K562 (cell line): Measurements from ENCODE around the gene NUB1. TPM values are rescaled to one million over a fixed set of nuclear protein-coding genes. Genes with fewer than 3 reads are reported as not detected.

Experiments used
- DDX20 ChIP-seq: fragments of 450-650 bp; IDR thresholded peaks from 2 replicates; pipeline ENCODE4 v1.6.1; 2016; ENCODE audit warnings: missing genetic modification characterization, low read depth, mild to moderate bottlenecking, missing compliant biosample characterization, moderate library complexity
- GATAD2A ChIP-seq: fragments of 450-650 bp; IDR thresholded peaks from 2 replicates; pipeline ENCODE4 v1.6.1; 2017
- GTF2F1 ChIP-seq: IDR thresholded peaks from 2 replicates; pipeline ENCODE4 v1.6.1; 2011; ENCODE audit warnings: low read depth, low read length, improper control_type of control experiment
- HIVEP1 ChIP-seq: fragments of 250-450 bp; sonication (Bioruptor Pico); IDR thresholded peaks from 2 replicates; pipeline ENCODE4 v1.4.0; 2020; ENCODE audit warnings: mild to moderate bottlenecking
- HOXB6 ChIP-seq: fragments of 250-450 bp; sonication (Bioruptor Pico); IDR thresholded peaks from 2 replicates; pipeline ENCODE4 v1.5.1; 2022; ENCODE audit warnings: mild to moderate bottlenecking, borderline replicate concordance
- NEUROD1 ChIP-seq: fragments of 150-350 bp; IDR thresholded peaks from 2 replicates; pipeline ENCODE4 v1.6.1; 2014; ENCODE audit warnings: borderline replicate concordance, low read length, low read depth; ENCODE audit not compliant: partially characterized antibody
- NFXL1 ChIP-seq: fragments of 450-650 bp; formaldehyde crosslinking; IDR thresholded peaks from 2 replicates; pipeline ENCODE4 v1.4.0; 2021; ENCODE audit warnings: mild to moderate bottlenecking
- SIN3A ChIP-seq, 2 experiments: fragments of 150-350 bp in 1 of 2; IDR thresholded peaks; 2 replicates each; pipeline ENCODE4 v1.6.1; 2011 to 2016; ENCODE audit warnings: borderline replicate concordance in 2 of 2, low read depth in 2 of 2, low read length in 2 of 2, mild to moderate bottlenecking in 2 of 2, moderate library complexity in 2 of 2; ENCODE audit not compliant: control insufficient read depth in 1 of 2
- SP1 ChIP-seq: sonication (generic); formaldehyde crosslinking; IDR thresholded peaks from 2 replicates; pipeline ENCODE4 v1.8.1; 2022; ENCODE audit warnings: mild to moderate bottlenecking, missing genetic modification reagents
- SREBF1 ChIP-seq: fragments of 150-350 bp; IDR thresholded peaks from 2 replicates; pipeline ENCODE4 v1.6.1; 2014; ENCODE audit warnings: antibody characterized with exemption, low read depth, low read length, borderline replicate concordance
- WHSC1 ChIP-seq: IDR thresholded peaks from one replicate; pipeline ENCODE4 v1.6.1; 2012; ENCODE audit warnings: low read length, control low read depth, inconsistent platforms
- ZNF253 ChIP-seq: fragments of 250-450 bp; sonication (Bioruptor Pico); conservative IDR thresholded peaks from 2 replicates; pipeline ENCODE4 v1.6.1; 2021; ENCODE audit warnings: mild to moderate bottlenecking
- ZNF699 ChIP-seq: fragments of 250-450 bp; sonication (Bioruptor Pico); IDR thresholded peaks from 2 replicates; pipeline ENCODE4 v1.8.0; 2021; ENCODE audit warnings: mild to moderate bottlenecking, moderate library complexity; ENCODE audit not compliant: insufficient replicate concordance
- polyA plus RNA-seq, 8 experiments: library from polyadenylated mRNA; depleted of rRNA in 4 of 8; stranded (reverse) in 5 of 8; unstranded in 3 of 8; fragments of >200 nt; fragmentation: Nextera tagmentation in 2 of 8; fragmentation: Illumina TruSeq in 1 of 8; extraction: Ambion mirVana in 2 of 8; extraction: Trizol in 1 of 8; gene quantifications; 2 replicates each; pipeline versions ENCODE4 v1.2.1 to v1.2.3, GENCODE V29; 2011 to 2014; ENCODE audit warnings: inconsistent platforms in 1 of 8, missing spikeins in 1 of 8
- total RNA-seq, 7 experiments: library from RNA; depleted of rRNA in 6 of 7; stranded (reverse); fragments of >200 nt in 6 of 7; fragmentation: Illumina TruSeq in 2 of 7; extraction: Trizol in 2 of 7; gene quantifications; 2 replicates each; pipeline versions ENCODE4 v1.2.1 to v1.2.3, GENCODE V29; 2011 to 2021; ENCODE audit warnings: low replicate concordance in 1 of 7
- TF ChIP-seq, protein P1 (sequence below): fragments of 450-650 bp; IDR thresholded peaks from 2 replicates; pipeline ENCODE4 v1.6.1; 2016; ENCODE audit warnings: low read depth
- TF ChIP-seq, protein P2 (sequence below), 2 experiments: fragments of 450-650 bp; conservative IDR thresholded peaks; 2 replicates each; pipeline ENCODE4 v1.6.1; 2017; ENCODE audit warnings: mild to moderate bottlenecking in 2 of 2, moderate library complexity in 2 of 2
- TF ChIP-seq, protein P3 (sequence below): sonication (generic); formaldehyde crosslinking; IDR thresholded peaks from 2 replicates; pipeline ENCODE4 v1.8.0; 2023; ENCODE audit warnings: mild to moderate bottlenecking, missing genetic modification reagents

The NUB1 gene
- total and polyA plus RNA-seq, 9 of the 15 experiments (the other 6 are each of a cell fraction or from before 2014, with no cell fraction given), result 43.2 to 159 (median 85.2) TPM

DNA sequence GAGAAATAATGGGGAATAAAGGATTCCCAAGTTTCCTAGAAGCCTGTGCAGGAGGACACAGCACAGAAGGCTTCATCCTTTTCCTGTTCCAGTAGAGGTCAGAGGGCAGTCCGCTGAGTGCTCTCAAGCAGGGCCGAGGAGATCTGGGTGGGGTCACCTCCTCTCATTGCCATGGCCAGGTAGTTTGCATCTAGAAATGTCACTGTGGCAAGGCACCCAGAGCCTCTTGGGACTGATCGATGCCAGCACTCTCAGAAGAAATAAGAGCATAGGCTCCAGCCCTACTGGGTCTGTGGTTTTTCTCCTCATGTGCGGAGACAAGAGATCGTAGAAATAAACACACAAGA is 7.9 kb downstream of the NUB1 start (continued):
- TF ChIP-seq, protein P1, sequence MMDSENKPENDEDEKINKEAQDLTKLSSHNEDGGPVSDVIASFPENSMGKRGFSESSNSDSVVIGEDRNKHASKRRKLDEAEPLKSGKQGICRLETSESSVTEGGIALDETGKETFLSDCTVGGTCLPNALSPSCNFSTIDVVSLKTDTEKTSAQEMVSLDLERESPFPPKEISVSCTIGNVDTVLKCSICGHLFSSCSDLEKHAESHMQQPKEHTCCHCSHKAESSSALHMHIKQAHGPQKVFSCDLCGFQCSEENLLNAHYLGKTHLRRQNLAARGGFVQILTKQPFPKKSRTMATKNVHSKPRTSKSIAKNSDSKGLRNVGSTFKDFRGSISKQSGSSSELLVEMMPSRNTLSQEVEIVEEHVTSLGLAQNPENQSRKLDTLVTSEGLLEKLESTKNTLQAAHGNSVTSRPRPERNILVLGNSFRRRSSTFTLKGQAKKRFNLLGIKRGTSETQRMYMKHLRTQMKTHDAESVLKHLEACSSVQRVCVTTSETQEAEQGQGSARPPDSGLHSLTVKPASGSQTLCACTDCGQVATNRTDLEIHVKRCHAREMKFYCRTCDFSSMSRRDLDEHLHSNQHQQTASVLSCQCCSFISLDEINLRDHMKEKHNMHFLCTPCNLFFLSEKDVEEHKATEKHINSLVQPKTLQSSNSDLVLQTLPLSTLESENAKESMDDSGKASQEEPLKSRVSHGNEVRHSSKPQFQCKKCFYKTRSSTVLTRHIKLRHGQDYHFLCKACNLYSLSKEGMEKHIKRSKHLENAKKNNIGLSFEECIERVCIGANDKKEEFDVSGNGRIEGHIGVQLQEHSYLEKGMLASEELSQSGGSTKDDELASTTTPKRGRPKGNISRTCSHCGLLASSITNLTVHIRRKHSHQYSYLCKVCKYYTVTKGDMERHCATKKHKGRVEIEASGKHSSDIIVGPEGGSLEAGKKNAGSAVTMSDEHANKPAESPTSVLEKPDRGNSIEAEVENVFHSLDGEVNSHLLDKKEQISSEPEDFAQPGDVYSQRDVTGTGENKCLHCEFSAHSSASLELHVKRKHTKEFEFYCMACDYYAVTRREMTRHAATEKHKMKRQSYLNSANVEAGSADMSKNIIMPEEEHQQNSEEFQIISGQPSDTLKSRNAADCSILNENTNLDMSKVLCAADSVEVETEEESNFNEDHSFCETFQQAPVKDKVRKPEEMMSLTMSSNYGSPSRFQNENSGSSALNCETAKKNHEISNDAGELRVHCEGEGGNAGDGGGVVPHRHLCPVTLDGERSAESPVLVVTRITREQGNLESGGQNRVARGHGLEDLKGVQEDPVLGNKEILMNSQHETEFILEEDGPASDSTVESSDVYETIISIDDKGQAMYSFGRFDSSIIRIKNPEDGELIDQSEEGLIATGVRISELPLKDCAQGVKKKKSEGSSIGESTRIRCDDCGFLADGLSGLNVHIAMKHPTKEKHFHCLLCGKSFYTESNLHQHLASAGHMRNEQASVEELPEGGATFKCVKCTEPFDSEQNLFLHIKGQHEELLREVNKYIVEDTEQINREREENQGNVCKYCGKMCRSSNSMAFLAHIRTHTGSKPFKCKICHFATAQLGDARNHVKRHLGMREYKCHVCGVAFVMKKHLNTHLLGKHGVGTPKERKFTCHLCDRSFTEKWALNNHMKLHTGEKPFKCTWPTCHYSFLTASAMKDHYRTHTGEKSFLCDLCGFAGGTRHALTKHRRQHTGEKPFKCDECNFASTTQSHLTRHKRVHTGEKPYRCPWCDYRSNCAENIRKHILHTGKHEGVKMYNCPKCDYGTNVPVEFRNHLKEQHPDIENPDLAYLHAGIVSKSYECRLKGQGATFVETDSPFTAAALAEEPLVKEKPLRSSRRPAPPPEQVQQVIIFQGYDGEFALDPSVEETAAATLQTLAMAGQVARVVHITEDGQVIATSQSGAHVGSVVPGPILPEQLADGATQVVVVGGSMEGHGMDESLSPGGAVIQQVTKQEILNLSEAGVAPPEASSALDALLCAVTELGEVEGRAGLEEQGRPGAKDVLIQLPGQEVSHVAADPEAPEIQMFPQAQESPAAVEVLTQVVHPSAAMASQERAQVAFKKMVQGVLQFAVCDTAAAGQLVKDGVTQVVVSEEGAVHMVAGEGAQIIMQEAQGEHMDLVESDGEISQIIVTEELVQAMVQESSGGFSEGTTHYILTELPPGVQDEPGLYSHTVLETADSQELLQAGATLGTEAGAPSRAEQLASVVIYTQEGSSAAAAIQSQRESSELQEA, result no peak
- TF ChIP-seq SREBF1 (no peak), GTF2F1 (no peak), SP1 (CRISPR knock-in tag) (no peak), SIN3A (IDR thresholded peaks at IDR 0.05; ENCODE audit: borderline replicate concordance in 2 of 2, control insufficient read depth in 1 of 2, low read depth in 2 of 2, low read length in 2 of 2) (no peak), WHSC1 (no peak), ZNF253 (CRISPR knock-in tag) (no peak), DDX20 (tag) (no peak), HOXB6 (CRISPR knock-in tag) (no peak), NEUROD1 (no peak), HIVEP1 (CRISPR knock-in tag) (no peak), GATAD2A (no peak), NFXL1 (CRISPR knock-in tag) (no peak), ZNF699 (no peak)
- TF ChIP-seq, protein P2, sequence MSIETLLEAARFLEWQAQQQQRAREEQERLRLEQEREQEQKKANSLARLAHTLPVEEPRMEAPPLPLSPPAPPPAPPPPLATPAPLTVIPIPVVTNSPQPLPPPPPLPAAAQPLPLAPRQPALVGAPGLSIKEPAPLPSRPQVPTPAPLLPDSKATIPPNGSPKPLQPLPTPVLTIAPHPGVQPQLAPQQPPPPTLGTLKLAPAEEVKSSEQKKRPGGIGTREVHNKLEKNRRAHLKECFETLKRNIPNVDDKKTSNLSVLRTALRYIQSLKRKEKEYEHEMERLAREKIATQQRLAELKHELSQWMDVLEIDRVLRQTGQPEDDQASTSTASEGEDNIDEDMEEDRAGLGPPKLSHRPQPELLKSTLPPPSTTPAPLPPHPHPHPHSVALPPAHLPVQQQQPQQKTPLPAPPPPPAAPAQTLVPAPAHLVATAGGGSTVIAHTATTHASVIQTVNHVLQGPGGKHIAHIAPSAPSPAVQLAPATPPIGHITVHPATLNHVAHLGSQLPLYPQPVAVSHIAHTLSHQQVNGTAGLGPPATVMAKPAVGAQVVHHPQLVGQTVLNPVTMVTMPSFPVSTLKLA (conservative IDR thresholded peaks at IDR 0.05), result no peak
- TF ChIP-seq, protein P3, sequence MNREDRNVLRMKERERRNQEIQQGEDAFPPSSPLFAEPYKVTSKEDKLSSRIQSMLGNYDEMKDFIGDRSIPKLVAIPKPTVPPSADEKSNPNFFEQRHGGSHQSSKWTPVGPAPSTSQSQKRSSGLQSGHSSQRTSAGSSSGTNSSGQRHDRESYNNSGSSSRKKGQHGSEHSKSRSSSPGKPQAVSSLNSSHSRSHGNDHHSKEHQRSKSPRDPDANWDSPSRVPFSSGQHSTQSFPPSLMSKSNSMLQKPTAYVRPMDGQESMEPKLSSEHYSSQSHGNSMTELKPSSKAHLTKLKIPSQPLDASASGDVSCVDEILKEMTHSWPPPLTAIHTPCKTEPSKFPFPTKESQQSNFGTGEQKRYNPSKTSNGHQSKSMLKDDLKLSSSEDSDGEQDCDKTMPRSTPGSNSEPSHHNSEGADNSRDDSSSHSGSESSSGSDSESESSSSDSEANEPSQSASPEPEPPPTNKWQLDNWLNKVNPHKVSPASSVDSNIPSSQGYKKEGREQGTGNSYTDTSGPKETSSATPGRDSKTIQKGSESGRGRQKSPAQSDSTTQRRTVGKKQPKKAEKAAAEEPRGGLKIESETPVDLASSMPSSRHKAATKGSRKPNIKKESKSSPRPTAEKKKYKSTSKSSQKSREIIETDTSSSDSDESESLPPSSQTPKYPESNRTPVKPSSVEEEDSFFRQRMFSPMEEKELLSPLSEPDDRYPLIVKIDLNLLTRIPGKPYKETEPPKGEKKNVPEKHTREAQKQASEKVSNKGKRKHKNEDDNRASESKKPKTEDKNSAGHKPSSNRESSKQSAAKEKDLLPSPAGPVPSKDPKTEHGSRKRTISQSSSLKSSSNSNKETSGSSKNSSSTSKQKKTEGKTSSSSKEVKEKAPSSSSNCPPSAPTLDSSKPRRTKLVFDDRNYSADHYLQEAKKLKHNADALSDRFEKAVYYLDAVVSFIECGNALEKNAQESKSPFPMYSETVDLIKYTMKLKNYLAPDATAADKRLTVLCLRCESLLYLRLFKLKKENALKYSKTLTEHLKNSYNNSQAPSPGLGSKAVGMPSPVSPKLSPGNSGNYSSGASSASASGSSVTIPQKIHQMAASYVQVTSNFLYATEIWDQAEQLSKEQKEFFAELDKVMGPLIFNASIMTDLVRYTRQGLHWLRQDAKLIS (CRISPR knock-in tag), result no peak
